ENCODE data around the gene PDXK. TPM values are rescaled to one million over a fixed set of nuclear protein-coding genes. Genes with fewer than 3 reads are reported as not detected.
A peak's percentile ranks its signal among the peaks of the same experiment; 100 is the strongest.

Gene PDXK
- total RNA-seq, 1 experiment from 2014 or later: 736 TPM

- DNase-seq (ENCODE audit: low read depth): no peak
- in situ Hi-C loops (cut with HindIII; ENCODE audit: low pct_unique_long_range_greater_than_20kb, low sequenced_read_pairs): no loop called here
These were observed 50.5 kb downstream of the PDXK start for GRCh38 chr21:43769325-43769958.

GRCh38 chr21:43770066-43770655 lies 51.2 kb downstream of the PDXK start:
- in situ Hi-C loops (cut with HindIII; ENCODE audit: low pct_unique_long_range_greater_than_20kb, low sequenced_read_pairs): no loop called here
- no peak for DNase-seq (ENCODE audit: low read depth)

- in situ Hi-C loops (cut with HindIII; ENCODE audit: low pct_unique_long_range_greater_than_20kb, low sequenced_read_pairs): no loop called here
These were observed 52.3 kb downstream of the PDXK start for GRCh38 chr21:43771199-43771675.

GRCh38 chr21:43771698-43772424 lies 52.9 kb downstream of the PDXK start:
- in situ Hi-C loops (cut with HindIII; ENCODE audit: low pct_unique_long_range_greater_than_20kb, low sequenced_read_pairs): no loop called here
- peak; percentile 76 for DNase-seq (ENCODE audit: low read depth)

More at GRCh38 chr21:43771199-43771675, 52.3 kb downstream of the PDXK start:
- DNase-seq (ENCODE audit: low read depth): peak; percentile 52

GRCh38 chr21:43772425-43772821 lies 53.5 kb downstream of the PDXK start:
- in situ Hi-C loops (cut with HindIII; ENCODE audit: low pct_unique_long_range_greater_than_20kb, low sequenced_read_pairs): no loop called here
- no peak for DNase-seq (ENCODE audit: low read depth)

GRCh38 chr21:43774163-43774562 lies 55.2 kb downstream of the PDXK start:
- in situ Hi-C loops (cut with HindIII; ENCODE audit: low pct_unique_long_range_greater_than_20kb, low sequenced_read_pairs): no loop called here
- no peak for DNase-seq (ENCODE audit: low read depth)

GRCh38 chr21:43775190-43775589 lies 56.3 kb downstream of the PDXK start:
- in situ Hi-C loops (cut with HindIII; ENCODE audit: low pct_unique_long_range_greater_than_20kb, low sequenced_read_pairs): no loop called here

GRCh38 chr21:43775795-43776430 lies 57.0 kb downstream of the PDXK start, which contains the start of gene CSTB:
Gene CSTB (minus strand): TSS chr21:43776308. CDS start chr21:43776269, 39 bp downstream.
- no peak for DNase-seq (ENCODE audit: low read depth)
- in situ Hi-C loops (cut with HindIII; ENCODE audit: low pct_unique_long_range_greater_than_20kb, low sequenced_read_pairs): no loop called here

More at GRCh38 chr21:43775190-43775589, 56.3 kb downstream of the PDXK start:
- no peak for DNase-seq (ENCODE audit: low read depth)

- DNase-seq (ENCODE audit: low read depth): no peak
- in situ Hi-C loops (cut with HindIII; ENCODE audit: low pct_unique_long_range_greater_than_20kb, low sequenced_read_pairs): no loop called here
These were observed 59.0 kb downstream of the PDXK start for GRCh38 chr21:43777953-43778352.

- in situ Hi-C loops (cut with HindIII; ENCODE audit: low pct_unique_long_range_greater_than_20kb, low sequenced_read_pairs): no loop called here
- peak; percentile 87 for DNase-seq (ENCODE audit: low read depth)
These were observed 59.8 kb downstream of the PDXK start for GRCh38 chr21:43778469-43779335.

- in situ Hi-C loops (cut with HindIII; ENCODE audit: low pct_unique_long_range_greater_than_20kb, low sequenced_read_pairs): no loop called here
- DNase-seq (ENCODE audit: low read depth): no peak
These were observed 60.7 kb downstream of the PDXK start for GRCh38 chr21:43779660-43780059.

- in situ Hi-C loops (cut with HindIII; ENCODE audit: low pct_unique_long_range_greater_than_20kb, low sequenced_read_pairs): no loop called here
These were observed 62.9 kb downstream of the PDXK start for GRCh38 chr21:43781846-43782245.

GRCh38 chr21:43782431-43783097 lies 63.6 kb downstream of the PDXK start:
- in situ Hi-C loops (cut with HindIII; ENCODE audit: low pct_unique_long_range_greater_than_20kb, low sequenced_read_pairs): no loop called here

More at GRCh38 chr21:43781846-43782245, 62.9 kb downstream of the PDXK start:
- no peak for DNase-seq (ENCODE audit: low read depth)

GRCh38 chr21:43783098-43783700 lies 64.3 kb downstream of the PDXK start:
- DNase-seq (ENCODE audit: low read depth): no peak
- in situ Hi-C loops (cut with HindIII; ENCODE audit: low pct_unique_long_range_greater_than_20kb, low sequenced_read_pairs): no loop called here

More at GRCh38 chr21:43782431-43783097, 63.6 kb downstream of the PDXK start:
- DNase-seq (ENCODE audit: low read depth): no peak

- DNase-seq (ENCODE audit: low read depth): no peak
- in situ Hi-C loops (cut with HindIII; ENCODE audit: low pct_unique_long_range_greater_than_20kb, low sequenced_read_pairs): no loop called here
These were observed 66.2 kb downstream of the PDXK start for GRCh38 chr21:43785134-43785533.

GRCh38 chr21:43786300-43786806 lies 67.4 kb downstream of the PDXK start:
- no peak for DNase-seq (ENCODE audit: low read depth)
- in situ Hi-C loops (cut with HindIII; ENCODE audit: low pct_unique_long_range_greater_than_20kb, low sequenced_read_pairs): no loop called here

Measured in Caki2 (cell line).